ENCODE measurements around the gene SMARCA4.

DNA sequence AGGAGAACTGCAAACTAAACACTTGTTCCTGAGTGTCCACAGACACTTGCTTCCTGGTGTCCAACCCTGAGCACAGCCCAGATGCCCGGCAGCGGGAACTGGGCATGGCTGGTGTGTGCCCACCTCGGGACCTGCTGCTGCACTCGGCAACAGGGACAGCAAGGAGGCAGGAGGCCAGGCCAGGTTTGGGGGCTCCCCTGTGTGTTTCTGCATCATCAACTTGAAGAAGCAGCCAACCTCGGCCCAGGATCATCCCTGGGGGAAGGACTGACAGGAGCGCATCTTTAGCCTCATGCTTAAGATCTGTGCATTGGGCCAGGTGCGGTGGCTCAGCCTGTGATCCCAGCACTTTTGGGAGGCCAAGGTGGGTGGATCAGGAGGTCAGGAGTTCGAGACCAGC lies 93.4 kb downstream of the SMARCA4 start:
- TF ChIP-seq, protein P1, sequence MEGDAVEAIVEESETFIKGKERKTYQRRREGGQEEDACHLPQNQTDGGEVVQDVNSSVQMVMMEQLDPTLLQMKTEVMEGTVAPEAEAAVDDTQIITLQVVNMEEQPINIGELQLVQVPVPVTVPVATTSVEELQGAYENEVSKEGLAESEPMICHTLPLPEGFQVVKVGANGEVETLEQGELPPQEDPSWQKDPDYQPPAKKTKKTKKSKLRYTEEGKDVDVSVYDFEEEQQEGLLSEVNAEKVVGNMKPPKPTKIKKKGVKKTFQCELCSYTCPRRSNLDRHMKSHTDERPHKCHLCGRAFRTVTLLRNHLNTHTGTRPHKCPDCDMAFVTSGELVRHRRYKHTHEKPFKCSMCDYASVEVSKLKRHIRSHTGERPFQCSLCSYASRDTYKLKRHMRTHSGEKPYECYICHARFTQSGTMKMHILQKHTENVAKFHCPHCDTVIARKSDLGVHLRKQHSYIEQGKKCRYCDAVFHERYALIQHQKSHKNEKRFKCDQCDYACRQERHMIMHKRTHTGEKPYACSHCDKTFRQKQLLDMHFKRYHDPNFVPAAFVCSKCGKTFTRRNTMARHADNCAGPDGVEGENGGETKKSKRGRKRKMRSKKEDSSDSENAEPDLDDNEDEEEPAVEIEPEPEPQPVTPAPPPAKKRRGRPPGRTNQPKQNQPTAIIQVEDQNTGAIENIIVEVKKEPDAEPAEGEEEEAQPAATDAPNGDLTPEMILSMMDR (IDR thresholded peaks at IDR 0.05): no peak
- TF ChIP-seq POLR2AphosphoS5 (IDR thresholded peaks at IDR 0.05; ENCODE audit: low read depth, low read length) (no peak), REST (IDR thresholded peaks at IDR 0.05; ENCODE audit: insufficient read depth in 1 of 2, low read depth in 2 of 2, low read length in 1 of 2) (no peak), TCF7L2 (IDR thresholded peaks at IDR 0.05; ENCODE audit: low read depth, low read length) (no peak)

Measured in Panc1 (cell line).